Fibroblast of skin of scalp (primary cell): ENCODE measurements around the gene HMGN3. TPM values are rescaled to one million over a fixed set of nuclear protein-coding genes. Genes with fewer than 3 reads are reported as not detected.
A peak's percentile ranks its signal among the peaks of the same experiment; 100 is the strongest.
"Not testable (repeated sequence)": the region's sequence is repeated elsewhere in the genome, so short reads cannot be mapped to it uniquely, and the experiment has no call there.

ENCODE experiments used
- DNase-seq: peaks from one replicate; pipeline ENCODE4 v3.0.0-alpha.2; 2013
- polyA plus RNA-seq, 2 experiments: library from polyadenylated mRNA; unstranded; fragments of 120-200 nt; gene quantifications; one replicate each; pipeline ENCODE4 v1.2.1, GENCODE V29; 2013; ENCODE audit not compliant: insufficient read length in 2 of 2

HMGN3 gene
- 49.9 TPM for polyA plus RNA-seq (2013, experiment 1 of 2; ENCODE audit: insufficient read length)
- 64.9 TPM for polyA plus RNA-seq (2013, experiment 2 of 2; ENCODE audit: insufficient read length)

GRCh38 chr6:79234150-79235022 lies at the start of gene HMGN3:
HMGN3 (minus strand) TSS chr6:79234682.
- peak; percentile 94 for DNase-seq

GRCh38 chr6:79280756-79281155 lies 46.3 kb upstream of the HMGN3 start:
- DNase-seq: no peak

- DNase-seq: peak; percentile 56
Observed at GRCh38 chr6:79277109-79277508, 42.6 kb upstream of the HMGN3 start.

- peak; percentile 80 for DNase-seq
Observed at GRCh38 chr6:79269877-79270276, 35.4 kb upstream of the HMGN3 start.

GRCh38 chr6:79267128-79267527 lies 32.6 kb upstream of the HMGN3 start:
- DNase-seq: no peak

- DNase-seq: no peak
Observed at GRCh38 chr6:79266051-79266450, 31.6 kb upstream of the HMGN3 start.

GRCh38 chr6:79263359-79263758 lies 28.9 kb upstream of the HMGN3 start:
- DNase-seq: no peak

GRCh38 chr6:79261666-79262065 lies 27.2 kb upstream of the HMGN3 start:
- DNase-seq: no peak

GRCh38 chr6:79260772-79261171 lies 26.3 kb upstream of the HMGN3 start:
- DNase-seq: no peak

- peak; percentile 15 for DNase-seq
Observed at GRCh38 chr6:79257381-79258205, 23.1 kb upstream of the HMGN3 start.

- DNase-seq: not testable (repeated sequence)
Observed at GRCh38 chr6:79256770-79257169, 22.3 kb upstream of the HMGN3 start.

- DNase-seq: not testable (repeated sequence)
Observed at GRCh38 chr6:79255086-79255485, 20.6 kb upstream of the HMGN3 start.

GRCh38 chr6:79250559-79250958 lies 16.1 kb upstream of the HMGN3 start:
- DNase-seq: no peak

GRCh38 chr6:79250107-79250514 lies 15.6 kb upstream of the HMGN3 start:
- no peak for DNase-seq

- no peak for DNase-seq
Observed at GRCh38 chr6:79249136-79249535, 14.7 kb upstream of the HMGN3 start.

GRCh38 chr6:79246891-79247290 lies 12.4 kb upstream of the HMGN3 start:
- no peak for DNase-seq

- no peak for DNase-seq
Observed at GRCh38 chr6:79241228-79241627, 6.7 kb upstream of the HMGN3 start.

- DNase-seq: no peak
Observed at GRCh38 chr6:79240509-79240908, 6.0 kb upstream of the HMGN3 start.

- no peak for DNase-seq
Observed at GRCh38 chr6:79239536-79240168, 5.2 kb upstream of the HMGN3 start.

GRCh38 chr6:79238919-79239318 lies 4.4 kb upstream of the HMGN3 start:
- DNase-seq: no peak

- DNase-seq: no peak
Observed at GRCh38 chr6:79236711-79237110, 2.2 kb upstream of the HMGN3 start.

GRCh38 chr6:79233611-79234149 lies 802 bp downstream of the HMGN3 start:
- DNase-seq: peak; percentile 88
